Adrenal gland (tissue), 12 donors: ENCODE results near the gene ARHGAP22. TPM values are rescaled to one million over a fixed set of nuclear protein-coding genes. Genes with fewer than 3 reads are reported as not detected.

Experiments
- DNase-seq, 7 donors: peaks; one replicate each; pipeline ENCODE4 v3.0.0-alpha.2; 2019 to 2020
- H3K27ac ChIP-seq, 5 donors: fragments of 200-600 bp; sonication (generic) in 4 of 5; 1 replicate in 3 of 5; 2 replicates in 2 of 5; pipeline versions ENCODE4 v1.5.1 to v1.8.0; 2016 to 2020; ENCODE audit warnings: mild to moderate bottlenecking in 1 of 5
- H3K27me3 ChIP-seq: fragments of 200-600 bp; 2 replicates; pipeline ENCODE4 v1.8.0; 2021
- H3K36me3 ChIP-seq, 2 donors: fragments of 200-600 bp; replicated peaks in 1 of 2; 1 replicate in 1 of 2; 2 replicates in 1 of 2; pipeline versions ENCODE4 v1.5.1 to v1.8.0; 2018 to 2022
- H3K4me1 ChIP-seq, 2 donors: fragments of 200-600 bp; replicated peaks in 1 of 2; 1 replicate in 1 of 2; 2 replicates in 1 of 2; pipeline versions ENCODE4 v1.5.1 to v1.8.0; 2018 to 2021
- H3K4me3 ChIP-seq, 4 donors: fragments of 200-600 bp; sonication (generic) in 3 of 4; one replicate each; pipeline ENCODE4 v1.5.1; 2016 to 2018
- H3K9me3 ChIP-seq, 3 donors: fragments of 200-600 bp; sonication (generic) in 1 of 3; replicated peaks in 1 of 3; 1 replicate in 2 of 3; 2 replicates in 1 of 3; pipeline versions ENCODE4 v1.5.1 to v1.8.0; 2016 to 2021
- POLR2A ChIP-seq, 2 donors: fragments of 450-650 bp; IDR thresholded peaks; one replicate each; pipeline ENCODE4 v1.6.1; 2017; ENCODE audit warnings: antibody characterized with exemption in 2 of 2, mild to moderate bottlenecking in 2 of 2, moderate library complexity in 1 of 2
- WGBS, 4 donors: extraction: QIAGEN DNeasy Blood & Tissue Kit in 2 of 4; methylation state at CpG; one replicate each; pipeline versions ENCODE4 v1.1.5 to v1.1.7; 2013 to 2017; 5-methylcytosine and 5-hydroxymethylcytosine counted together
- intact Hi-C, 2 donors: fragments of 100-400 bp; cut with DNase I; formaldehyde crosslinking; loops; one replicate each; pipeline versions ENCODE4 v1.14.1 to v1.15.0; 2022 to 2023
- polyA plus RNA-seq, 3 donors: library from polyadenylated mRNA; stranded (reverse); fragments of 200-250 nt in 2 of 3; fragments of 350-450 nt in 1 of 3; fragmentation: Illumina TruSeq in 1 of 3; extraction: RNeasy Lipid Tissue Mini Kit (QIAGEN cat#74804) in 1 of 3; gene quantifications; one replicate each; pipeline ENCODE4 v1.2.3, GENCODE V29; 2013 to 2014
- total RNA-seq, 9 donors: library from RNA; depleted of rRNA in 4 of 9; stranded (reverse); fragments of >200 nt in 4 of 9; fragments of 120-200 nt in 1 of 9; fragmentation: NEBNext Ultra II Directional in 1 of 9; extraction: Animal tissue kit (Norgen Biotek cat#: 25700) in 1 of 9; gene quantifications; one replicate each; pipeline versions ENCODE4 v1.1.0 to v1.2.4, GENCODE V29; 2013 to 2023
- TF ChIP-seq, protein P1 (sequence below), 6 experiments: fragments of 450-650 bp in 4 of 6; fragments of 200-600 bp in 2 of 6; sonication (generic) in 1 of 6; IDR thresholded peaks; 1 replicate in 5 of 6; 2 replicates in 1 of 6; pipeline versions ENCODE4 v1.5.1 to v1.8.0; 2016 to 2021; ENCODE audit warnings: antibody characterized with exemption in 6 of 6, mild to moderate bottlenecking in 2 of 6, moderate library complexity in 1 of 6
- donor health status: healthy with polysubstance abuse.
- donor health status: Bipolar disorder and iron deficiency.
- donor health status: DM: yes; HTN: yes; CAD: no.
- donor health status: DM: no; HTN: no; CAD: no.
- donor health status: DM: no; HTN: no; CAD: no.
- donor health status: DM: yes; HTN: yes; CAD: no.

The ARHGAP22 gene
- total and polyA plus RNA-seq, 12 donors, result 0.91 to 11.6 (median 4.6) TPM

DNA sequence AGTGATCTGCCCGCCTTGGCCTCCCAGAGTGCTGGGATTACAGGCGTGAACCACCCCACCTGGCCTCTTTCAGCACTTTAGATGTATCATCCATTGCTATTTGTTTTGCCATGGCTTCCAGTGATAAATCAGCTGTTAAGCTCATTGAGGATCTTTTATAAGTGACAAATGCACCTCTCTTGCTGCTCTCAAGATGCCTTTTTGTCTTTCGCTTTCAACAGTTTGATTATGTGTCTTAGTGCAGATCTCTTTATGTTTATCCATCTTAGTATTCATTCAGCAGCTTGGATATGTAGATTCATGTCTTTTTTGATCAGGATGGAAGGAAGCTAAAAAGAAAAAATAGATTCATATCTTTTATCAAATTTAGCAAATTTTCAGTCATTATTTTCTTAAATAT is 192.8 kb downstream of the ARHGAP22 start:
- no peak for DNase-seq
- H3K27ac ChIP-seq, result no peak overlapping the region
- no peak overlapping the region for H3K4me3 ChIP-seq
- TF ChIP-seq, protein P1, sequence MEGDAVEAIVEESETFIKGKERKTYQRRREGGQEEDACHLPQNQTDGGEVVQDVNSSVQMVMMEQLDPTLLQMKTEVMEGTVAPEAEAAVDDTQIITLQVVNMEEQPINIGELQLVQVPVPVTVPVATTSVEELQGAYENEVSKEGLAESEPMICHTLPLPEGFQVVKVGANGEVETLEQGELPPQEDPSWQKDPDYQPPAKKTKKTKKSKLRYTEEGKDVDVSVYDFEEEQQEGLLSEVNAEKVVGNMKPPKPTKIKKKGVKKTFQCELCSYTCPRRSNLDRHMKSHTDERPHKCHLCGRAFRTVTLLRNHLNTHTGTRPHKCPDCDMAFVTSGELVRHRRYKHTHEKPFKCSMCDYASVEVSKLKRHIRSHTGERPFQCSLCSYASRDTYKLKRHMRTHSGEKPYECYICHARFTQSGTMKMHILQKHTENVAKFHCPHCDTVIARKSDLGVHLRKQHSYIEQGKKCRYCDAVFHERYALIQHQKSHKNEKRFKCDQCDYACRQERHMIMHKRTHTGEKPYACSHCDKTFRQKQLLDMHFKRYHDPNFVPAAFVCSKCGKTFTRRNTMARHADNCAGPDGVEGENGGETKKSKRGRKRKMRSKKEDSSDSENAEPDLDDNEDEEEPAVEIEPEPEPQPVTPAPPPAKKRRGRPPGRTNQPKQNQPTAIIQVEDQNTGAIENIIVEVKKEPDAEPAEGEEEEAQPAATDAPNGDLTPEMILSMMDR (IDR thresholded peaks at IDR 0.05), result no peak
- no peaks in the 10 kb centered on the region for H3K36me3 ChIP-seq
- intact Hi-C loops, result no loop called here
- peaks cover 0 to 7% (median 0%) of the 10 kb centered on the region in 3 donors for H3K9me3 ChIP-seq
- WGBS, 4 donors, result 85 to 97% (median 94%) methylated on average over 3 of the region's 3 CpGs
- H3K4me1 ChIP-seq, result no peaks in the 10 kb centered on the region
- no peaks in the 10 kb centered on the region for H3K27me3 ChIP-seq

GRCh38 chr10:48411510-48411909 is 193.4 kb downstream of the ARHGAP22 start:
- no peak overlapping the region for H3K4me3 ChIP-seq
- no peak overlapping the region for H3K27ac ChIP-seq
- H3K27me3 ChIP-seq, result no peaks in the 10 kb centered on the region
- TF ChIP-seq, protein P1 (IDR thresholded peaks at IDR 0.05), result no peak
- TF ChIP-seq POLR2A (IDR thresholded peaks at IDR 0.05), result no peak
- H3K36me3 ChIP-seq, result no peaks in the 10 kb centered on the region
- WGBS, 4 donors, result 95 to 98% (median 96%) methylated on average over 2 of the region's 2 CpGs
- intact Hi-C loops, result no loop called here
- H3K4me1 ChIP-seq, result no peaks in the 10 kb centered on the region
- peaks cover 0 to 7% (median 0%) of the 10 kb centered on the region in 3 donors for H3K9me3 ChIP-seq
- DNase-seq, result no peak

DNA sequence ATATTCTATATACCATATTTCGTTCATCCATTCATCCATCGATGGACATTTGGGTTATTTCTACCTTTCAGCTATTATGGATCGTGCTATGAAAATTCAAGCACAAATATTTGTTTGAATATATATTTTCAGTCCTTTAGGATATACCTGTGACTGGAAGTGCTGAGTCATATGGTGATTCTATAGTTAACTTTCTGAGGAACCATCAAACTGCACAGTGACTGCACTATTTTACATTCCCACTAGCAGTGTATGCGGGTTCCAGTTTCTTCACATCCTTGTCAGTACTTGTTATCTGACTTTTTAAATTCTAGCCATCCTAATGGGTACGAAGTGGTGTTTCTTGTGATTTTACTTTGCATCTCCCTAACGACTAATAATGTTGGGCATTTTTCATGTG is 194.4 kb downstream of the ARHGAP22 start:
- Histone ChIP-seq H3K4me3 (no peak overlapping the region), H3K9me3 (peaks cover 0 to 7% (median 0%) of the 10 kb centered on the region in 3 donors), H3K27ac (no peak overlapping the region), H3K4me1 (no peaks in the 10 kb centered on the region), H3K36me3 (no peaks in the 10 kb centered on the region), H3K27me3 (no peaks in the 10 kb centered on the region)
- 96 to 99% (median 97%) methylated on average over 6 of the region's 6 CpGs for WGBS, 4 donors
- DNase-seq, result no peak
- TF ChIP-seq, protein P1 (IDR thresholded peaks at IDR 0.05), result no peak
- TF ChIP-seq POLR2A (IDR thresholded peaks at IDR 0.05), result no peak
- intact Hi-C loops, result no loop called here

DNA sequence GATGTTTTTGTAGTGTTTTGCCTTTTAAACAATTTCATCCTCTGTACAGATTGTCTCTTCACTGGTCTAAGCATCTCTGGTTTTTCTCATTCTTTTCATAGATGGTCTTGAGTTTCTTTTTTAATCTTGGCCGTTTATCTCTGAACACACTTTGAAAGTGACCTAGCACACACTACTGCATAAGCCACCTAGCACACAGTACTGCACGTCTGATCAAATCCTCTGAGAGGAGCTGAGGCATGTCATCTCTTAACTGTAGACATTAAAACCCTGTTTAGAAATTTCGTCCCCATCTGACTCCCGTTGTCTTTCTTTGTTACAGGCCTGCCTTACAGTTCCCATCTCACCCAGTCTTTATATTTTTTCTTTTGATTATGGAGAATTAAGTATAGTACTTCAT is 198.2 kb downstream of the ARHGAP22 start:
- H3K9me3 ChIP-seq, result no peaks in the 10 kb centered on the region
- intact Hi-C loops, result no loop called here
- WGBS, 4 donors, result 91 to 96% (median 93%) methylated on average over 4 of the region's 4 CpGs
- H3K27ac ChIP-seq, result no peak overlapping the region
- H3K4me1 ChIP-seq, result no peaks in the 10 kb centered on the region
- H3K27me3 ChIP-seq, result no peaks in the 10 kb centered on the region
- H3K36me3 ChIP-seq, result no peaks in the 10 kb centered on the region
- H3K4me3 ChIP-seq, result no peak overlapping the region
- no peak for DNase-seq
- no peak for TF ChIP-seq POLR2A (IDR thresholded peaks at IDR 0.05)
- TF ChIP-seq, protein P1 (IDR thresholded peaks at IDR 0.05), result no peak
